CD14-positive monocyte (primary cell): ENCODE data around the gene STRAP. TPM values are rescaled to one million over a fixed set of nuclear protein-coding genes. Genes with fewer than 3 reads are reported as not detected.

Source experiments
- DNase-seq, 3 donors: peaks; one replicate each; pipeline ENCODE4 v3.0.0-alpha.2; 2011 to 2022
- H2AFZ ChIP-seq: 2 replicates; pipeline ENCODE4 v1.6.0; 2012; ENCODE audit warnings: mild to moderate bottlenecking, low read depth, low read length, inconsistent platforms; ENCODE audit not compliant: insufficient read depth, poor library complexity, severe bottlenecking
- H3K27ac ChIP-seq, 2 donors: 1 replicate in 1 of 2; 2 replicates in 1 of 2; pipeline ENCODE4 v1.5.1; 2012 to 2013; ENCODE audit warnings: low read length in 2 of 2, control low read depth in 1 of 2, inconsistent platforms in 1 of 2, low read depth in 1 of 2, mild to moderate bottlenecking in 1 of 2
- H3K27me3 ChIP-seq, 2 donors: one replicate each; pipeline versions ENCODE4 v1.6.0 to v1.6.1; 2011 to 2013; ENCODE audit warnings: low read length in 2 of 2; ENCODE audit not compliant: control insufficient read depth in 2 of 2, insufficient read depth in 2 of 2
- H3K36me3 ChIP-seq, 2 donors: replicated peaks in 1 of 2; 1 replicate in 1 of 2; 2 replicates in 1 of 2; pipeline versions ENCODE4 v1.5.1 to v1.6.1; 2012 to 2013; ENCODE audit warnings: low read length in 2 of 2, control low read depth in 1 of 2, inconsistent platforms in 1 of 2, mild to moderate bottlenecking in 1 of 2; ENCODE audit not compliant: insufficient read depth in 2 of 2, control insufficient read depth in 1 of 2
- H3K4me1 ChIP-seq, 2 donors: 1 replicate in 1 of 2; 2 replicates in 1 of 2; pipeline versions ENCODE4 v1.5.1 to v1.6.1; 2012 to 2013; ENCODE audit warnings: low read length in 2 of 2, control low read depth in 1 of 2, inconsistent platforms in 1 of 2, mild to moderate bottlenecking in 1 of 2, moderate library complexity in 1 of 2; ENCODE audit not compliant: insufficient read depth in 2 of 2, control insufficient read depth in 1 of 2
- H3K4me2 ChIP-seq: replicated peaks from 2 replicates; pipeline ENCODE3; 2012; ENCODE audit warnings: low read length, moderate library complexity, mild to moderate bottlenecking; ENCODE audit not compliant: poor library complexity, severe bottlenecking; ENCODE audit errors: extremely low read depth
- H3K4me3 ChIP-seq, 3 experiments: fragments of 200-600 bp in 1 of 3; sonication (generic) in 1 of 3; replicated peaks in 1 of 3; 1 replicate in 2 of 3; 2 replicates in 1 of 3; pipeline ENCODE4 v1.5.1; 2011 to 2013; ENCODE audit warnings: low read length in 3 of 3, mild to moderate bottlenecking in 3 of 3, control low read depth in 2 of 3, low read depth in 2 of 3, inconsistent platforms in 1 of 3, moderate library complexity in 1 of 3
- H3K79me2 ChIP-seq: 2 replicates; pipeline ENCODE4 v1.6.0; 2012; ENCODE audit warnings: mild to moderate bottlenecking, control low read depth, inconsistent platforms, low read length, moderate library complexity; ENCODE audit not compliant: insufficient read depth
- H3K9ac ChIP-seq: 2 replicates; pipeline ENCODE4 v1.6.0; 2017; ENCODE audit warnings: low read length, mild to moderate bottlenecking; ENCODE audit not compliant: insufficient read depth, poor library complexity, severe bottlenecking
- H3K9me3 ChIP-seq, 2 donors: replicated peaks in 1 of 2; 1 replicate in 1 of 2; 2 replicates in 1 of 2; pipeline versions ENCODE4 v1.5.1 to v1.6.1; 2012 to 2013; ENCODE audit warnings: low read length in 2 of 2, control low read depth in 1 of 2; ENCODE audit not compliant: control insufficient read depth in 1 of 2, insufficient read depth in 1 of 2
- H4K20me1 ChIP-seq: 2 replicates; pipeline ENCODE4 v1.6.0; 2012; ENCODE audit warnings: mild to moderate bottlenecking, low read length, control low read depth, moderate library complexity; ENCODE audit not compliant: insufficient read depth
- H3K27ac Mint-ChIP-seq, 7 donors: one replicate each; pipeline ENCODE4 v1.8.0; 2020; ENCODE audit warnings: mild to moderate bottlenecking in 7 of 7, mixed read lengths in 7 of 7, moderate library complexity in 6 of 7, inconsistent platforms in 2 of 7
- H3K27me3 Mint-ChIP-seq, 3 donors: one replicate each; pipeline ENCODE4 v1.8.0; 2021 to 2022; ENCODE audit warnings: low read depth in 3 of 3, mild to moderate bottlenecking in 3 of 3, mixed read lengths in 3 of 3, moderate library complexity in 3 of 3, inconsistent platforms in 1 of 3
- H3K36me3 Mint-ChIP-seq, 2 donors: one replicate each; pipeline ENCODE4 v1.8.0; 2020; ENCODE audit warnings: mixed read lengths in 2 of 2, inconsistent platforms in 1 of 2, mild to moderate bottlenecking in 1 of 2
- H3K4me1 Mint-ChIP-seq: one replicate; pipeline ENCODE4 v1.8.0; 2020; ENCODE audit warnings: mild to moderate bottlenecking, mixed read lengths
- H3K4me3 Mint-ChIP-seq, 2 donors: one replicate each; pipeline ENCODE4 v1.8.0; 2020; ENCODE audit warnings: mild to moderate bottlenecking in 2 of 2, mixed read lengths in 2 of 2, moderate library complexity in 1 of 2
- H3K9me3 Mint-ChIP-seq, 7 donors: one replicate each; pipeline ENCODE4 v1.8.0; 2020 to 2022; ENCODE audit warnings: mixed read lengths in 7 of 7, mild to moderate bottlenecking in 6 of 7, moderate library complexity in 6 of 7, inconsistent platforms in 2 of 7
- CTCF ChIP-seq: fragments of 200-600 bp; IDR thresholded peaks from one replicate; pipeline ENCODE4 v1.8.0; 2022; ENCODE audit warnings: antibody characterized with exemption, mild to moderate bottlenecking
- WGBS: methylation state at CpG from one replicate; pipeline ENCODE4 v1.1.5; 2013; ENCODE audit warnings: missing lambda C conversion rate; ENCODE audit not compliant: insufficient coverage; 5-methylcytosine and 5-hydroxymethylcytosine counted together
- intact Hi-C, 2 donors: fragments of 100-400 bp; cut with micrococcal nuclease; formaldehyde crosslinking; loops; one replicate each; pipeline versions ENCODE4 v1.15.0 to v1.15.1; 2023
- polyA plus RNA-seq, 3 donors: library from polyadenylated mRNA; depleted of rRNA in 1 of 3; unstranded in 2 of 3; stranded (reverse) in 1 of 3; fragments of 300-500 nt in 2 of 3; fragments of >200 nt in 1 of 3; fragmentation: Illumina TruSeq in 2 of 3; gene quantifications; 1 replicate in 2 of 3; 2 replicates in 1 of 3; pipeline ENCODE4 v1.2.3, GENCODE V29; 2012 to 2021

STRAP gene
- polyA plus RNA-seq, 3 donors = 53.7 to 111 (median 98.2) TPM

GRCh38 chr12:15862840-15863239 is 19.3 kb upstream of the STRAP start:
- WGBS = no CpG with 5 or more reads among the region's 1 CpG
- no peaks in the 10 kb centered on the region for H3K36me3 ChIP-seq
- H3K9ac ChIP-seq = no peak overlapping the region
- H3K27ac ChIP-seq = no peak overlapping the region
- no peak overlapping the region for H2AFZ ChIP-seq
- H3K27me3 Mint-ChIP-seq = peaks cover 0 to 2% (median 2%) of the 10 kb centered on the region in 3 donors
- no peaks in the 10 kb centered on the region for H3K36me3 Mint-ChIP-seq
- H3K4me3 Mint-ChIP-seq = no peak overlapping the region
- no peaks in the 10 kb centered on the region for H3K9me3 ChIP-seq
- H3K4me3 ChIP-seq = no peak overlapping the region
- no peak for DNase-seq
- H3K4me1 ChIP-seq = peaks cover 4 to 13% of the 10 kb centered on the region in 2 donors
- no peaks in the 10 kb centered on the region for H4K20me1 ChIP-seq
- TF ChIP-seq CTCF = no peak
- intact Hi-C loops = no loop called here
- H3K27me3 ChIP-seq = no peaks in the 10 kb centered on the region
- H3K4me2 ChIP-seq = no peak overlapping the region
- H3K79me2 ChIP-seq = no peaks in the 10 kb centered on the region
- H3K27ac Mint-ChIP-seq = no peak overlapping the region
- H3K4me1 Mint-ChIP-seq = peaks cover 9% of the 10 kb centered on the region
- peaks cover 0 to 4% (median 2%) of the 10 kb centered on the region in 7 donors for H3K9me3 Mint-ChIP-seq

GRCh38 chr12:15863372-15863771 is 18.8 kb upstream of the STRAP start:
- Mint-ChIP-seq H3K9me3 (peaks cover 0 to 4% (median 2%) of the 10 kb centered on the region in 7 donors), H3K36me3 (no peaks in the 10 kb centered on the region), H3K4me1 (peaks cover 8% of the 10 kb centered on the region), H3K4me3 (no peak overlapping the region), H3K27ac (peak overlapping the region in 1 of 7 donors; percentile 4), H3K27me3 (peaks cover 0 to 2% (median 2%) of the 10 kb centered on the region in 3 donors)
- no peaks in the 10 kb centered on the region for H3K36me3 ChIP-seq
- H3K9me3 ChIP-seq = no peaks in the 10 kb centered on the region
- no peak overlapping the region for H3K4me3 ChIP-seq
- no peaks in the 10 kb centered on the region for H4K20me1 ChIP-seq
- TF ChIP-seq CTCF = no peak
- no peaks in the 10 kb centered on the region for H3K79me2 ChIP-seq
- DNase-seq = no peak
- H3K9ac ChIP-seq = no peak overlapping the region
- H3K27ac ChIP-seq = no peak overlapping the region
- H3K4me1 ChIP-seq = peaks cover 4 to 13% of the 10 kb centered on the region in 2 donors
- no peaks in the 10 kb centered on the region for H3K27me3 ChIP-seq
- 91% methylated on average over 6 of the region's 9 CpGs for WGBS
- no peak overlapping the region for H3K4me2 ChIP-seq
- intact Hi-C loops = no loop called here
- no peak overlapping the region for H2AFZ ChIP-seq
